Small intestine (tissue), 7 donors: ENCODE measurements around the gene TMEM109. TPM values are rescaled to one million over a fixed set of nuclear protein-coding genes. Genes with fewer than 3 reads are reported as not detected.

Experiments used
- DNase-seq, 2 donors: peaks; one replicate each; pipeline versions ENCODE4 v3.0.0 to v3.0.0-alpha.2; 2013
- FAIRE-seq: peaks from 2 replicates; lab custom pipeline; 2012; peaks lifted over from hg19 to GRCh38; lab: Jason Lieb, UNC
- H3K27ac ChIP-seq, 3 donors: one replicate each; pipeline ENCODE4 v1.5.1; 2013; ENCODE audit warnings: low read length in 2 of 3, mild to moderate bottlenecking in 2 of 3, control low read depth in 1 of 3, inconsistent platforms in 1 of 3, low read depth in 1 of 3, moderate library complexity in 1 of 3
- H3K27me3 ChIP-seq, 3 donors: one replicate each; pipeline ENCODE4 v1.6.1; 2013; ENCODE audit warnings: low read length in 3 of 3, inconsistent platforms in 1 of 3; ENCODE audit not compliant: control insufficient read depth in 3 of 3, insufficient read depth in 3 of 3
- H3K36me3 ChIP-seq, 3 donors: one replicate each; pipeline ENCODE4 v1.6.1; 2013; ENCODE audit warnings: low read length in 3 of 3, inconsistent platforms in 1 of 3, low read depth in 1 of 3, mild to moderate bottlenecking in 1 of 3, moderate library complexity in 1 of 3; ENCODE audit not compliant: control insufficient read depth in 3 of 3, insufficient read depth in 2 of 3
- H3K4me1 ChIP-seq, 3 donors: one replicate each; pipeline ENCODE4 v1.6.1; 2013; ENCODE audit warnings: low read length in 2 of 3, inconsistent platforms in 1 of 3, low read depth in 1 of 3, mild to moderate bottlenecking in 1 of 3, moderate library complexity in 1 of 3; ENCODE audit not compliant: control insufficient read depth in 3 of 3, insufficient read depth in 2 of 3
- H3K4me3 ChIP-seq, 3 donors: one replicate each; pipeline ENCODE4 v1.5.1; 2013; ENCODE audit warnings: low read length in 3 of 3, control low read depth in 1 of 3, inconsistent platforms in 1 of 3, low read depth in 1 of 3, mild to moderate bottlenecking in 1 of 3, moderate library complexity in 1 of 3
- H3K9me3 ChIP-seq, 2 donors: one replicate each; pipeline ENCODE4 v1.6.1; 2013; ENCODE audit warnings: low read depth in 1 of 2, low read length in 1 of 2; ENCODE audit not compliant: control insufficient read depth in 2 of 2, insufficient read depth in 1 of 2
- WGBS, 3 donors: extraction: QIAGEN DNeasy Blood & Tissue Kit; methylation state at CpG; one replicate each; pipeline ENCODE4 v1.1.7; 2013; 5-methylcytosine and 5-hydroxymethylcytosine counted together
- polyA plus RNA-seq, 4 donors: library from polyadenylated mRNA; stranded (reverse) in 3 of 4; unstranded in 1 of 4; fragments of 200-250 nt in 3 of 4; fragments of 120-200 nt in 1 of 4; gene quantifications; one replicate each; pipeline versions ENCODE4 v1.2.1 to v1.2.3, GENCODE V29; 2013
- donor health status: healthy with polysubstance abuse.
- donor health status: control.
- donor health status: control.
- donor health status: Bipolar disorder and iron deficiency.
- donor health status: healthy.

TMEM109 gene
- polyA plus RNA-seq, 4 donors: 14.1 to 63.7 (median 33.9) TPM

DNA sequence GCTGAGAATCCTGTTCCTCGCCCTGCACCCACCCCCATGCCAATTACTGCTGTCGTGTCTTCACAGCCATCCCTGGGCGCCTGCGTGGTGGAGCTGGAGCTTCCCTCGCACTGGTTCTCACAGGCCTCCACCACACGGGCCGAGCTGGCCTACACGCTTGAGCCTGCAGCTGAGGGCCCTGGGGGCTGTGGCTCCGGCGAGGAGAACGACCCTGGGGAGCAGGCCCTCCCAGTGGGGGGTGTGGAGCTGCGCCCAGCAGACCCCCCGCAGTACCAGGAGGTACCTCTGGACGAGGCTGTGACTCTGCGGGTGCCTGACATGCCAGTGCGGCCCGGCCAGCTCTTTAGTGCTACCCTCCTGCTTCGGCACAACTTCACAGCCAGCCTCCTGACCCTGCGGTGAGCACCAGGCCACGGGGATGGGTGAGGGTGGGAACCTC lies 14.6 kb downstream of the TMEM109 start:
- Histone ChIP-seq H3K9me3 (no peaks in the 10 kb centered on the region), H3K27ac (no peak overlapping the region), H3K27me3 (peaks cover 0 to 12% (median 0%) of the 10 kb centered on the region in 3 donors), H3K4me3 (no peak overlapping the region), H3K4me1 (peaks cover 2 to 32% (median 2%) of the 10 kb centered on the region in 3 donors), H3K36me3 (peaks cover 0 to 52% (median 0%) of the 10 kb centered on the region in 3 donors)
- FAIRE-seq (no peak), DNase-seq (no peak)
- WGBS, 3 donors: 92 to 94% (median 93%) methylated on average over 17 to 20 of the region's 20 CpGs

GRCh38 chr11:60929764-60930163 lies 15.8 kb downstream of the TMEM109 start:
- 50 to 70% (median 67%) methylated on average over 4 of the region's 4 CpGs for WGBS, 3 donors
- H3K9me3 ChIP-seq: no peaks in the 10 kb centered on the region
- peaks cover 0 to 55% (median 0%) of the 10 kb centered on the region in 3 donors for H3K36me3 ChIP-seq
- DNase-seq: peak in 1 of 2 donors; percentile 50
- H3K4me1 ChIP-seq: peaks cover 0 to 26% (median 0%) of the 10 kb centered on the region in 3 donors
- H3K27ac ChIP-seq: no peak overlapping the region
- peaks cover 0 to 12% (median 0%) of the 10 kb centered on the region in 3 donors for H3K27me3 ChIP-seq
- no peak for FAIRE-seq
- no peak overlapping the region for H3K4me3 ChIP-seq

DNA sequence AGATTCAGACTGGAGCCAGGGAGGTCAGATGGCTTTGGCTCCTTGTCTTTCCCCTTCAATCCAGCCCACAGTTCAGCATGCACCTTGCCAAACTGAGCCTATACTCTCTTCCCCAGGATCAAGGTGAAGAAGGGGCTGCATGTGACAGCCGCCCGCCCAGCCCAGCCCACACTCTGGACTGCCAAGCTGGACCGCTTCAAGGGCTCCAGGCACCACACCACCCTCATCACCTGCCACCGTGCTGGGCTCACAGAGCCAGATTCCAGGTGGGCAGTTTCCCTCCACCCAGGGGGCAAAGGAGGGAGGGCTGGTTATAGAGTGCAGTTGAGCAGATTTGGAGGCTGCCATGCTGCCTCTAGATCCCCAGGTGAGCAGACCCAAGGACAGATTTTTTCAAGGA lies 16.4 kb downstream of the TMEM109 start:
- H3K27ac ChIP-seq: no peak overlapping the region
- peaks cover 0 to 7% (median 0%) of the 10 kb centered on the region in 3 donors for H3K27me3 ChIP-seq
- no peaks in the 10 kb centered on the region for H3K9me3 ChIP-seq
- DNase-seq: no peak
- H3K4me3 ChIP-seq: no peak overlapping the region
- FAIRE-seq: no peak
- H3K4me1 ChIP-seq: peaks cover 0 to 21% (median 0%) of the 10 kb centered on the region in 3 donors
- H3K36me3 ChIP-seq: peaks cover 0 to 61% (median 0%) of the 10 kb centered on the region in 3 donors
- WGBS, 3 donors: 90 to 98% (median 95%) methylated on average over 4 of the region's 4 CpGs

- no peak overlapping the region for H3K27ac ChIP-seq
- H3K27me3 ChIP-seq: no peaks in the 10 kb centered on the region
- H3K4me3 ChIP-seq: no peak overlapping the region
- FAIRE-seq (no peak), DNase-seq (no peak)
- peaks cover 0 to 75% (median 0%) of the 10 kb centered on the region in 3 donors for H3K36me3 ChIP-seq
- 83 to 91% (median 87%) methylated on average over 9 of the region's 9 CpGs for WGBS, 3 donors
- H3K9me3 ChIP-seq: no peaks in the 10 kb centered on the region
- peaks cover 0 to 19% (median 0%) of the 10 kb centered on the region in 3 donors for H3K4me1 ChIP-seq
These were observed 18.0 kb downstream of the TMEM109 start for GRCh38 chr11:60931917-60932316.

GRCh38 chr11:60932605-60933356 lies 18.8 kb downstream of the TMEM109 start:
- Histone ChIP-seq H3K36me3 (peaks cover 0 to 71% (median 0%) of the 10 kb centered on the region in 3 donors), H3K27ac (no peak overlapping the region), H3K27me3 (no peaks in the 10 kb centered on the region), H3K9me3 (no peaks in the 10 kb centered on the region), H3K4me3 (no peak overlapping the region), H3K4me1 (peaks cover 0 to 19% (median 0%) of the 10 kb centered on the region in 3 donors)
- FAIRE-seq (no peak), DNase-seq (no peak)
- WGBS, 3 donors: 70 to 76% (median 70%) methylated on average over 5 of the region's 5 CpGs

DNA sequence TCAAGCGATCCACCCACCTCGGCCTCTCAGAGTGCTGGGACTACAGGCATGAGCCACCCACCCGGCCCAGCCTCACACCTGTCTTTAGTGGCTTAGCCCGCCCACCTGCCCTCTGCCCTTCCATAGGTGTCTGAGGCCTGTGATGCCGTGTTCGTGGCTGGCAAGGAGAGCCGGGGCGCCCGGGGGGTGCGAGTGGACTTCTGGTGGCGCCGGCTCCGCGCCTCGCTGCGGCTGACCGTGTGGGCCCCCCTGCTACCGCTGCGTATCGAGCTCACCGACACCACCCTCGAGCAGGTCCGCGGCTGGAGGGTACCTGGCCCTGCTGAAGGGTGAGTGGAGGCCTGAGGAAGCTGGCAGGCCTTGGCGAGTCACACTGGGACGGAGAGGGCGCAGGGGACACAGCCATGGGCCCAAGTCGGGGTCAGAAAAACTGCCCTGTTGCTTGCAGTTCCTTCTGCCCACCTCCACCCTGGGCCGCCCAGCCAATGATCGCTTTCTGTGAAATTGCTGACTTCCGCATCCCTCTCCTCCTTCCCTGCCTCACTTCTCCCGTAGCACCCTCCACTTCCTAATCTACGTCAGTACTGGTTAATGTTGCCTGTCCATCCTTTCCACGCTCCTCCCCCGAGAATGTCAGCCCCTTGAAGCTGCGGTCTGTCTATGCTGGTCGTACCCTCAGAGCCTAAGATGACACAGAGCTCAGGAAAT lies 19.6 kb downstream of the TMEM109 start:
- Histone ChIP-seq H3K27ac (no peak overlapping the region), H3K27me3 (no peaks in the 10 kb centered on the region), H3K4me3 (no peak overlapping the region), H3K9me3 (no peaks in the 10 kb centered on the region), H3K36me3 (peaks cover 0 to 67% (median 0%) of the 10 kb centered on the region in 3 donors), H3K4me1 (peaks cover 0 to 17% (median 0%) of the 10 kb centered on the region in 3 donors)
- FAIRE-seq: no peak
- DNase-seq: no peak
- 84 to 92% (median 91%) methylated on average over 36 to 37 of the region's 37 CpGs for WGBS, 3 donors

DNA sequence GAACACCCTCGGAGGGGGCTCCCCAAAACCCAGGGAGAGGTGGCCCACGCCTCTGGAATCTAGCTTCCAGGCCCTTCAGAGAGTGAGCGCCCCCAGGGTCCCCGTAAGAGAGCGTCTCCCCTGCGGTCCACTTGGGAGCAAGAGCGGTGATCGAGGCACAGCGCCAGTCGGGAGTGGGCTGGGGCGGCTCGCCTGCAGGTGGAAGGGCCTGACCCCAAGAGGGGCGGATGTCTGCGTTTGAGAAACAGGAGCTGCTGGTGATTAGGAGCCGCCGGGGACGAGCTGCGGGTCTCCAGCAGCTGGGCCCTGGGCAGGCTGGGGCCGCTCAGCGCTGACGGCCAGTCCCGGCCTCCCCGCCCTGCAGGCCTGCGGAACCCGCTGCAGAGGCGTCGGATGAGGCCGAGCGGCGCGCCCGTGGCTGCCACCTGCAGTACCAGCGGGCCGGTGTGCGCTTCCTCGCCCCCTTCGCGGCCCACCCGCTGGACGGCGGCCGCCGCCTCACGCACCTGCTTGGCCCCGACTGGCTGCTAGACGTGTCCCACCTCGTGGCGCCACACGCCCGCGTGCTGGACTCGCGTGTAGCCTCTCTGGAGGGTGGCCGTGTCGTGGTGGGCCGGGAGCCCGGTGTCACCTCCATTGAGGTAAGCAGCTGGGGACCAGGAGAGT lies 20.3 kb downstream of the TMEM109 start:
- Histone ChIP-seq H3K36me3 (peaks cover 0 to 62% (median 0%) of the 10 kb centered on the region in 3 donors), H3K27me3 (no peaks in the 10 kb centered on the region), H3K4me1 (peaks cover 0 to 10% (median 0%) of the 10 kb centered on the region in 3 donors), H3K27ac (no peak overlapping the region), H3K4me3 (no peak overlapping the region), H3K9me3 (no peaks in the 10 kb centered on the region)
- no peak for DNase-seq
- 81 to 91% (median 87%) methylated on average over 53 to 57 of the region's 57 CpGs for WGBS, 3 donors
- no peak for FAIRE-seq
